IPS-18c (cell line): Measurements from ENCODE around the gene ASIC5.
"Not testable (repeated sequence)": the region's sequence is repeated elsewhere in the genome, so short reads cannot be mapped to it uniquely, and the experiment has no call there.

Source experiments
- H3K4me3 ChIP-seq: 2 replicates; pipeline ENCODE4 v1.7.0; 2013; ENCODE audit warnings: low read depth, mild to moderate bottlenecking, low read length, moderate library complexity; ENCODE audit not compliant: insufficient read depth
- H3K9me3 ChIP-seq: one replicate; pipeline ENCODE4 v1.6.1; 2013; ENCODE audit warnings: mild to moderate bottlenecking, low read length, moderate library complexity; ENCODE audit not compliant: control insufficient read depth, insufficient read depth

The ASIC5 gene

GRCh38 chr4:155822572-155822971 lies 43.5 kb downstream of the ASIC5 start:
- Histone ChIP-seq H3K9me3 (no peaks in the 10 kb centered on the region), H3K4me3 (no peak overlapping the region)

GRCh38 chr4:155820887-155821518 lies 45.1 kb downstream of the ASIC5 start:
- no peaks in the 10 kb centered on the region for H3K9me3 ChIP-seq
- H3K4me3 ChIP-seq, result no peak overlapping the region

GRCh38 chr4:155819066-155819465 lies 47.0 kb downstream of the ASIC5 start:
- H3K4me3 ChIP-seq, result no peak overlapping the region
- no peaks in the 10 kb centered on the region for H3K9me3 ChIP-seq

- Histone ChIP-seq H3K4me3 (no peak overlapping the region), H3K9me3 (no peaks in the 10 kb centered on the region)
Observed at GRCh38 chr4:155818639-155819038, 47.4 kb downstream of the ASIC5 start.

- H3K4me3 ChIP-seq, result no peak overlapping the region
- no peaks in the 10 kb centered on the region for H3K9me3 ChIP-seq
Observed at GRCh38 chr4:155811083-155811482, 55.0 kb downstream of the ASIC5 start.

GRCh38 chr4:155809835-155810234 lies 56.2 kb downstream of the ASIC5 start:
- Histone ChIP-seq H3K9me3 (no peaks in the 10 kb centered on the region), H3K4me3 (no peak overlapping the region)

GRCh38 chr4:155807021-155807420 lies 59.1 kb downstream of the ASIC5 start:
- Histone ChIP-seq H3K4me3 (no peak overlapping the region), H3K9me3 (no peaks in the 10 kb centered on the region)

- H3K9me3 ChIP-seq, result no peaks in the 10 kb centered on the region
- H3K4me3 ChIP-seq, result no peak overlapping the region
Observed at GRCh38 chr4:155805016-155805415, 61.1 kb downstream of the ASIC5 start.

- H3K9me3 ChIP-seq, result no peaks in the 10 kb centered on the region
- no peak overlapping the region for H3K4me3 ChIP-seq
Observed at GRCh38 chr4:155802190-155802959, 63.7 kb downstream of the ASIC5 start.

GRCh38 chr4:155800685-155801343 lies 65.3 kb downstream of the ASIC5 start:
- H3K4me3 ChIP-seq, result no peak overlapping the region
- H3K9me3 ChIP-seq, result no peaks in the 10 kb centered on the region

- no peaks in the 10 kb centered on the region for H3K9me3 ChIP-seq
- no peak overlapping the region for H3K4me3 ChIP-seq
Observed at GRCh38 chr4:155799794-155800123, 66.3 kb downstream of the ASIC5 start.

GRCh38 chr4:155799116-155799793 lies 66.8 kb downstream of the ASIC5 start:
- no peak overlapping the region for H3K4me3 ChIP-seq
- no peaks in the 10 kb centered on the region for H3K9me3 ChIP-seq

- H3K4me3 ChIP-seq, H3K9me3 ChIP-seq: not testable (repeated sequence)
Observed at GRCh38 chr4:155797581-155797980, 68.5 kb downstream of the ASIC5 start.

- Histone ChIP-seq H3K9me3 (no peaks in the 10 kb centered on the region), H3K4me3 (no peak overlapping the region)
Observed at GRCh38 chr4:155795991-155796390, 70.1 kb downstream of the ASIC5 start.

GRCh38 chr4:155794589-155795236 lies 71.4 kb downstream of the ASIC5 start:
- no peaks in the 10 kb centered on the region for H3K9me3 ChIP-seq
- no peak overlapping the region for H3K4me3 ChIP-seq

GRCh38 chr4:155789982-155790381 lies 76.1 kb downstream of the ASIC5 start:
- no peak overlapping the region for H3K4me3 ChIP-seq
- H3K9me3 ChIP-seq, result no peaks in the 10 kb centered on the region

- no peaks in the 10 kb centered on the region for H3K9me3 ChIP-seq
- H3K4me3 ChIP-seq, result no peak overlapping the region
Observed at GRCh38 chr4:155789391-155789790, 76.7 kb downstream of the ASIC5 start.
